ENCODE measurements around the gene ZNF385C. TPM values are rescaled to one million over a fixed set of nuclear protein-coding genes. Genes with fewer than 3 reads are reported as not detected.

ZNF385C gene
- total and polyA plus RNA-seq, 2 donors (not counting 1 experiment from before 2014, with no cell fraction given) = 0.33 to 1.1 TPM

DNA sequence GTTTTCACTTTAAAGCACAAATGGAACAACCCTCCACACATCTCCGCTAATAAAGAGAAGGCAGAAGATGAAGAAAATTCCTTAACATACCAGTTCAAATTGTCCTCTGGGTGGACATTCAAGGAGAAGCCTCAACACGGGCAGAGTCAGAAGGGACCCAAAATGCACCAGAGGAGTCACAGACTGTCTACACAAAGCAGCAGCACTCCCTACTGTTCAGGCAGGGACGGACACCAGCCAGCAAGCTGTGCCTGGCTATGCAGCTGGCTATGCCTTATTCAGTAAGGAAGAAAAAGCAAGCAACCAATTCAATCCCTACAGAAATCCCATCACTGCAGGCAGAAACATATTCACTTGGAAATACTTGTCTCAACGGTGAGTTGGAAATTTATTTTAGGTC lies 89.1 kb downstream of the ZNF385C start:
- H3K4me1 ChIP-seq (ENCODE audit: control insufficient read depth in 2 of 2, insufficient read depth in 2 of 2, low read length in 2 of 2) = peaks cover 0 to 8% of the 10 kb centered on the region in 2 donors

DNA sequence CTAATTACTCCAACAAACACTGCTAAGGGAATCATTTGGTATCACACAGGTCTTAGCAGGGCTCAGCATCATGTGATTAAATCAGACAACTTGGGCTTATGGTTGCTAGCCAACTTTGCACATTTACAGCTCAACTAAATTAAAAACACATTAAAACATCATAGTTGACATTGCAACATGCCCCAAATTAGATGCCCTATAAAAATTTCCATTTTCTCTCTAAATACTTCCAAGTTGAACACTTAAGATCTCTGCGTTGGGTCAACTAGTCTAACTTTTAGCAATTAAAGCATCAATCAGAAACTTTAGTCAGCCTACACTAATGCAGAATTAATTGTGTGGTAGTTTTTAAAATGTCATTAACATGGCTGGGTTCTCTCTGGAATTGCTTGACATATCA lies 93.1 kb downstream of the ZNF385C start:
- no peaks in the 10 kb centered on the region for H3K27me3 Mint-ChIP-seq

More for the DNA sequence above, 89.1 kb downstream of the ZNF385C start:
- H4K20me1 ChIP-seq (ENCODE audit: control insufficient read depth, insufficient read depth, low read length, poor library complexity, severe bottlenecking) = peaks cover 88% of the 10 kb centered on the region
- Mint-ChIP-seq H3K4me1 (peaks cover 46% of the 10 kb centered on the region), H3K9me3 (ENCODE audit: insufficient read depth) (no peaks in the 10 kb centered on the region), H3K27ac (no peak overlapping the region), H3K27me3 (no peaks in the 10 kb centered on the region), H3K4me3 (no peak overlapping the region)
- H3K4me2 ChIP-seq (replicated peaks; ENCODE audit: low read depth, low read length, poor library complexity, severe bottlenecking) = no peak overlapping the region
- H3K9me3 ChIP-seq (ENCODE audit: control extremely low read depth in 1 of 3, control insufficient read depth in 2 of 3, insufficient read depth in 1 of 3, low read length in 2 of 3) = no peaks in the 10 kb centered on the region
- H3K27ac ChIP-seq (ENCODE audit: low read length in 2 of 2) = no peak overlapping the region
- 67% methylated on average over 1 of the region's 4 CpGs for WGBS (ENCODE audit: insufficient coverage)
- no peaks in the 10 kb centered on the region for H3K27me3 ChIP-seq (replicated peaks in 1 of 4; ENCODE audit: control extremely low read depth in 1 of 4, control insufficient read depth in 3 of 4, insufficient read depth in 4 of 4, low read length in 3 of 4)
- peaks cover 100% of the 10 kb centered on the region for H3K79me2 ChIP-seq (ENCODE audit: control insufficient read depth, insufficient read depth, low read length)
- H3K9ac ChIP-seq (ENCODE audit: low read length) = no peak overlapping the region
- peaks cover 2 to 10% of the 10 kb centered on the region in 2 experiments for H3K36me3 ChIP-seq (replicated peaks in 1 of 2; ENCODE audit: control extremely low read depth in 1 of 2, control insufficient read depth in 1 of 2, extremely low read depth in 1 of 2, insufficient read depth in 2 of 2, low read length in 1 of 2)
- TF ChIP-seq EZH2 (IDR thresholded peaks at IDR 0.05; ENCODE audit: borderline replicate concordance, insufficient read depth, low read depth, low read length, poor library complexity, severe bottlenecking) = no peak
- TF ChIP-seq, protein P1, sequence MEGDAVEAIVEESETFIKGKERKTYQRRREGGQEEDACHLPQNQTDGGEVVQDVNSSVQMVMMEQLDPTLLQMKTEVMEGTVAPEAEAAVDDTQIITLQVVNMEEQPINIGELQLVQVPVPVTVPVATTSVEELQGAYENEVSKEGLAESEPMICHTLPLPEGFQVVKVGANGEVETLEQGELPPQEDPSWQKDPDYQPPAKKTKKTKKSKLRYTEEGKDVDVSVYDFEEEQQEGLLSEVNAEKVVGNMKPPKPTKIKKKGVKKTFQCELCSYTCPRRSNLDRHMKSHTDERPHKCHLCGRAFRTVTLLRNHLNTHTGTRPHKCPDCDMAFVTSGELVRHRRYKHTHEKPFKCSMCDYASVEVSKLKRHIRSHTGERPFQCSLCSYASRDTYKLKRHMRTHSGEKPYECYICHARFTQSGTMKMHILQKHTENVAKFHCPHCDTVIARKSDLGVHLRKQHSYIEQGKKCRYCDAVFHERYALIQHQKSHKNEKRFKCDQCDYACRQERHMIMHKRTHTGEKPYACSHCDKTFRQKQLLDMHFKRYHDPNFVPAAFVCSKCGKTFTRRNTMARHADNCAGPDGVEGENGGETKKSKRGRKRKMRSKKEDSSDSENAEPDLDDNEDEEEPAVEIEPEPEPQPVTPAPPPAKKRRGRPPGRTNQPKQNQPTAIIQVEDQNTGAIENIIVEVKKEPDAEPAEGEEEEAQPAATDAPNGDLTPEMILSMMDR (IDR thresholded peaks at IDR 0.05) = no peak
- DNase-seq = no peak
- CTCF ChIA-PET = interaction anchor here (1.1 to 1.8 kb wide), 3 partner anchors 11 to 42 kb away, joined by 3 to 6 read pairs (median 4); partner anchors contain the start of genes CNP and NKIRAS2
- intact Hi-C loops (cut with micrococcal nuclease) = no loop called here
- POLR2A ChIA-PET = interaction anchor here (0.6 kb wide), 1 partner anchor 25 kb away, joined by 4 read pairs; no protein-coding TSS in a partner anchor
- H3K4me3 ChIP-seq (ENCODE audit: control extremely low read depth in 1 of 5, extremely low read depth in 1 of 5, insufficient read depth in 1 of 5, low read depth in 2 of 5, low read length in 4 of 5) = no peak overlapping the region
- no peak for ATAC-seq (ENCODE audit: low read depth)
- no peak overlapping the region for H2AFZ ChIP-seq (ENCODE audit: insufficient read depth, low read depth, low read length, poor library complexity, severe bottlenecking)

More for the DNA sequence above, 93.1 kb downstream of the ZNF385C start:
- ATAC-seq (ENCODE audit: low read depth) = no peak
- H3K4me3 ChIP-seq (ENCODE audit: control extremely low read depth in 1 of 5, extremely low read depth in 1 of 5, insufficient read depth in 1 of 5, low read depth in 2 of 5, low read length in 4 of 5) = no peak overlapping the region
- peaks cover 82% of the 10 kb centered on the region for H4K20me1 ChIP-seq (ENCODE audit: control insufficient read depth, insufficient read depth, low read length, poor library complexity, severe bottlenecking)
- Mint-ChIP-seq H3K27ac (no peak overlapping the region), H3K9me3 (ENCODE audit: insufficient read depth) (no peaks in the 10 kb centered on the region), H3K4me1 (peaks cover 22% of the 10 kb centered on the region), H3K4me3 (no peak overlapping the region)
- peaks cover 93% of the 10 kb centered on the region for H3K79me2 ChIP-seq (ENCODE audit: control insufficient read depth, insufficient read depth, low read length)
- CTCF ChIA-PET = interaction anchor here (1.3 kb wide), 1 partner anchor 12 kb away, joined by 5 read pairs; the partner anchor contains the start of gene DNAJC7
- peaks cover 0 to 8% of the 10 kb centered on the region in 2 donors for H3K4me1 ChIP-seq (ENCODE audit: control insufficient read depth in 2 of 2, insufficient read depth in 2 of 2, low read length in 2 of 2)
- intact Hi-C loops (cut with micrococcal nuclease) = no loop called here
- WGBS (ENCODE audit: insufficient coverage) = no CpG with 5 or more reads among the region's 1 CpG
- DNase-seq = no peak
- no peaks in the 10 kb centered on the region for H3K27me3 ChIP-seq (replicated peaks in 1 of 4; ENCODE audit: control extremely low read depth in 1 of 4, control insufficient read depth in 3 of 4, insufficient read depth in 4 of 4, low read length in 3 of 4)
- POLR2A ChIA-PET = no interaction called here
- no peak for TF ChIP-seq EZH2 (IDR thresholded peaks at IDR 0.05; ENCODE audit: borderline replicate concordance, insufficient read depth, low read depth, low read length, poor library complexity, severe bottlenecking)
- TF ChIP-seq, protein P1 (IDR thresholded peaks at IDR 0.05) = no peak
- no peak overlapping the region for H2AFZ ChIP-seq (ENCODE audit: insufficient read depth, low read depth, low read length, poor library complexity, severe bottlenecking)
- no peaks in the 10 kb centered on the region for H3K9me3 ChIP-seq (ENCODE audit: control extremely low read depth in 1 of 3, control insufficient read depth in 2 of 3, insufficient read depth in 1 of 3, low read length in 2 of 3)
- no peak overlapping the region for H3K4me2 ChIP-seq (replicated peaks; ENCODE audit: low read depth, low read length, poor library complexity, severe bottlenecking)
- peaks cover 8 to 43% of the 10 kb centered on the region in 2 experiments for H3K36me3 ChIP-seq (replicated peaks in 1 of 2; ENCODE audit: control extremely low read depth in 1 of 2, control insufficient read depth in 1 of 2, extremely low read depth in 1 of 2, insufficient read depth in 2 of 2, low read length in 1 of 2)
- H3K9ac ChIP-seq (ENCODE audit: low read length) = no peak overlapping the region
- H3K27ac ChIP-seq (ENCODE audit: low read length in 2 of 2) = no peak overlapping the region

Data from B cell (primary cell).